Prostate gland (tissue), 2 donors: ENCODE results near the gene FAM168A.

ENCODE experiments used
- POLR2A ChIP-seq: fragments of 450-650 bp; IDR thresholded peaks from one replicate; pipeline ENCODE4 v1.6.1; 2016; ENCODE audit warnings: antibody characterized with exemption, mild to moderate bottlenecking
- TF ChIP-seq, protein P1 (sequence below), 4 experiments: fragments of 200-600 bp in 2 of 4; fragments of 450-650 bp in 2 of 4; sonication (generic) in 2 of 4; IDR thresholded peaks; 1 replicate in 3 of 4; 2 replicates in 1 of 4; pipeline ENCODE4 v1.5.1; 2016 to 2019; ENCODE audit warnings: antibody characterized with exemption in 4 of 4, mild to moderate bottlenecking in 2 of 4, moderate library complexity in 2 of 4

GRCh38 chr11:73622926-73623593, 25.1 kb upstream of the FAM168A start:
- TF ChIP-seq POLR2A = no peak
- TF ChIP-seq, protein P1, sequence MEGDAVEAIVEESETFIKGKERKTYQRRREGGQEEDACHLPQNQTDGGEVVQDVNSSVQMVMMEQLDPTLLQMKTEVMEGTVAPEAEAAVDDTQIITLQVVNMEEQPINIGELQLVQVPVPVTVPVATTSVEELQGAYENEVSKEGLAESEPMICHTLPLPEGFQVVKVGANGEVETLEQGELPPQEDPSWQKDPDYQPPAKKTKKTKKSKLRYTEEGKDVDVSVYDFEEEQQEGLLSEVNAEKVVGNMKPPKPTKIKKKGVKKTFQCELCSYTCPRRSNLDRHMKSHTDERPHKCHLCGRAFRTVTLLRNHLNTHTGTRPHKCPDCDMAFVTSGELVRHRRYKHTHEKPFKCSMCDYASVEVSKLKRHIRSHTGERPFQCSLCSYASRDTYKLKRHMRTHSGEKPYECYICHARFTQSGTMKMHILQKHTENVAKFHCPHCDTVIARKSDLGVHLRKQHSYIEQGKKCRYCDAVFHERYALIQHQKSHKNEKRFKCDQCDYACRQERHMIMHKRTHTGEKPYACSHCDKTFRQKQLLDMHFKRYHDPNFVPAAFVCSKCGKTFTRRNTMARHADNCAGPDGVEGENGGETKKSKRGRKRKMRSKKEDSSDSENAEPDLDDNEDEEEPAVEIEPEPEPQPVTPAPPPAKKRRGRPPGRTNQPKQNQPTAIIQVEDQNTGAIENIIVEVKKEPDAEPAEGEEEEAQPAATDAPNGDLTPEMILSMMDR (IDR thresholded peaks at IDR 0.05) = no peak
